HepG2 (cell line): ENCODE data around the gene KCNK15. TPM values are rescaled to one million over a fixed set of nuclear protein-coding genes. Genes with fewer than 3 reads are reported as not detected.

Experiments
- ATF4 ChIP-seq, 2 experiments: fragments of 450-650 bp in 1 of 2; sonication (generic) in 1 of 2; formaldehyde crosslinking; IDR thresholded peaks; 2 replicates each; pipeline versions ENCODE4 v1.5.0 to v1.8.0; 2020 to 2022; ENCODE audit warnings: mild to moderate bottlenecking in 1 of 2, missing genetic modification reagents in 1 of 2
- BRD4 ChIP-seq: sonication (generic); formaldehyde crosslinking; IDR thresholded peaks from 2 replicates; pipeline ENCODE4 v1.4.0; 2020; ENCODE audit warnings: missing genetic modification reagents
- FOXA3 ChIP-seq: IDR thresholded peaks from 2 replicates; pipeline ENCODE4 v1.6.1; 2016; ENCODE audit warnings: missing genetic modification reagents, missing compliant biosample characterization
- FOXK1 ChIP-seq: sonication (generic); formaldehyde crosslinking; IDR thresholded peaks from 2 replicates; pipeline ENCODE4 v1.4.0; 2020; ENCODE audit warnings: low read depth, missing genetic modification reagents, borderline replicate concordance
- FOXP1 ChIP-seq, 2 experiments: fragments of 450-650 bp in 1 of 2; IDR thresholded peaks; 2 replicates each; pipeline ENCODE4 v1.6.1; 2017 to 2018; ENCODE audit warnings: antibody characterized with exemption in 1 of 2
- GLMP ChIP-seq: sonication (generic); formaldehyde crosslinking; IDR thresholded peaks from 2 replicates; pipeline ENCODE4 v1.9.0; 2021; ENCODE audit warnings: missing genetic modification reagents, mild to moderate bottlenecking, borderline replicate concordance
- HNF4A ChIP-seq: sonication (generic); formaldehyde crosslinking; IDR thresholded peaks from 2 replicates; pipeline ENCODE4 v1.4.0; 2020; ENCODE audit warnings: missing genetic modification reagents
- LCORL ChIP-seq, 2 experiments: fragments of 450-650 bp in 1 of 2; sonication (generic) in 1 of 2; formaldehyde crosslinking in 1 of 2; IDR thresholded peaks; 2 replicates each; pipeline versions ENCODE4 v1.5.0 to v1.6.1; 2017 to 2020; ENCODE audit warnings: antibody characterized with exemption in 1 of 2, missing genetic modification reagents in 1 of 2
- MAZ ChIP-seq, 2 experiments: sonication (generic) in 1 of 2; formaldehyde crosslinking in 1 of 2; IDR thresholded peaks; 2 replicates each; pipeline versions ENCODE4 v1.5.0 to v1.6.1; 2012 to 2020; ENCODE audit warnings: low read depth in 2 of 2, mild to moderate bottlenecking in 2 of 2, borderline replicate concordance in 1 of 2, improper control_type of control experiment in 1 of 2, low read length in 1 of 2, missing genetic modification reagents in 1 of 2, moderate library complexity in 1 of 2
- MZF1 ChIP-seq: sonication (generic); formaldehyde crosslinking; IDR thresholded peaks from 2 replicates; pipeline ENCODE4 v1.8.1; 2023; ENCODE audit warnings: mild to moderate bottlenecking, missing genetic modification reagents, borderline replicate concordance
- NRL ChIP-seq: sonication (generic); formaldehyde crosslinking; IDR thresholded peaks from 2 replicates; pipeline ENCODE4 v1.5.0; 2020; ENCODE audit warnings: missing genetic modification reagents, mild to moderate bottlenecking, moderate library complexity, borderline replicate concordance
- PHF21A ChIP-seq: sonication (generic); formaldehyde crosslinking; IDR thresholded peaks from 2 replicates; pipeline ENCODE4 v1.5.0; 2020; ENCODE audit warnings: mild to moderate bottlenecking, missing genetic modification reagents
- RBM39 ChIP-seq: fragments of 200-400 bp; formaldehyde crosslinking; IDR thresholded peaks from one replicate; pipeline ENCODE4 v1.6.1; 2018; ENCODE audit warnings: antibody characterized with exemption, mild to moderate bottlenecking, low read depth, low read length; ENCODE audit not compliant: poor library complexity, severe bottlenecking
- SAP130 ChIP-seq: IDR thresholded peaks from 2 replicates; pipeline ENCODE4 v1.6.1; 2016; ENCODE audit warnings: low read depth
- TMF1 ChIP-seq: sonication (generic); formaldehyde crosslinking; IDR thresholded peaks from 2 replicates; pipeline ENCODE4 v1.8.1; 2022; ENCODE audit warnings: low read depth, missing genetic modification reagents
- TOPORS ChIP-seq: sonication (generic); formaldehyde crosslinking; IDR thresholded peaks from 2 replicates; pipeline ENCODE4 v1.8.0; 2023; ENCODE audit warnings: mild to moderate bottlenecking, missing genetic modification reagents
- XRCC5 ChIP-seq: fragments of 200-400 bp; formaldehyde crosslinking; optimal IDR thresholded peaks from 2 replicates; pipeline ENCODE3; 2017; ENCODE audit warnings: mild to moderate bottlenecking, low read length
- ZBTB2 ChIP-seq: sonication (generic); formaldehyde crosslinking; IDR thresholded peaks from 2 replicates; pipeline ENCODE4 v1.8.0; 2022; ENCODE audit warnings: low read depth, missing genetic modification reagents
- ZC3H4 ChIP-seq: sonication (generic); formaldehyde crosslinking; IDR thresholded peaks from 2 replicates; pipeline ENCODE4 v1.4.0; 2020; ENCODE audit warnings: missing genetic modification reagents, borderline replicate concordance
- ZMAT3 ChIP-seq: sonication (generic); formaldehyde crosslinking; conservative IDR thresholded peaks from 2 replicates; pipeline ENCODE4 v1.7.0; 2021; ENCODE audit warnings: missing genetic modification reagents
- ZNF256 ChIP-seq: sonication (generic); formaldehyde crosslinking; conservative IDR thresholded peaks from 2 replicates; pipeline ENCODE4 v1.4.0; 2020; ENCODE audit warnings: missing genetic modification reagents
- ZNF33B ChIP-seq: sonication (generic); formaldehyde crosslinking; IDR thresholded peaks from 2 replicates; pipeline ENCODE4 v1.5.1; 2020; ENCODE audit warnings: mild to moderate bottlenecking, missing genetic modification reagents
- ZNF383 ChIP-seq: sonication (generic); formaldehyde crosslinking; IDR thresholded peaks from 2 replicates; pipeline ENCODE4 v1.4.0; 2020; ENCODE audit warnings: missing genetic modification reagents, mild to moderate bottlenecking, borderline replicate concordance
- ZNF546 ChIP-seq: sonication (generic); formaldehyde crosslinking; conservative IDR thresholded peaks from 2 replicates; pipeline ENCODE4 v1.8.1; 2023; ENCODE audit warnings: mild to moderate bottlenecking, missing genetic modification reagents
- ZNF580 ChIP-seq: IDR thresholded peaks from 2 replicates; pipeline ENCODE4 v1.6.1; 2016; ENCODE audit warnings: low read depth, borderline replicate concordance
- ZNF674 ChIP-seq: sonication (generic); formaldehyde crosslinking; IDR thresholded peaks from 2 replicates; pipeline ENCODE4 v1.5.0; 2020; ENCODE audit warnings: low read depth, mild to moderate bottlenecking, missing genetic modification reagents
- polyA plus RNA-seq, 8 experiments: library from polyadenylated mRNA; depleted of rRNA in 3 of 8; stranded (reverse) in 7 of 8; unstranded in 1 of 8; fragments of >200 nt; fragmentation: Illumina TruSeq in 4 of 8; extraction: Trizol in 4 of 8; gene quantifications; 2 replicates each; pipeline versions ENCODE4 v1.2.1 to v1.2.3, GENCODE V29; 2011 to 2016; ENCODE audit warnings: low read depth in 4 of 8, missing spikeins in 1 of 8, mixed read lengths in 1 of 8; ENCODE audit not compliant: insufficient read depth in 1 of 8
- total RNA-seq, 5 experiments: library from RNA; depleted of rRNA; stranded (reverse); fragments of >200 nt; fragmentation: Illumina TruSeq; extraction: Trizol; gene quantifications; 2 replicates each; pipeline ENCODE4 v1.2.3, GENCODE V29; 2016; ENCODE audit warnings: low read depth in 1 of 5

KCNK15 gene
- total and polyA plus RNA-seq, 2 of the 13 experiments (the other 11 are each of a cell fraction or from before 2014, with no cell fraction given): 0.03 TPM; not detected in 1

GRCh38 chr20:44780226-44780625 is 34.6 kb downstream of the KCNK15 start (continued):
- TF ChIP-seq MZF1 (CRISPR knock-in tag): no peak
- TF ChIP-seq LCORL (IDR thresholded peaks at IDR 0.05): no peak
- no peak for TF ChIP-seq LCORL (CRISPR knock-in tag; IDR thresholded peaks at IDR 0.05)
- peak; percentile 75; the same call in 1 of the 2 replicates for TF ChIP-seq FOXK1
- TF ChIP-seq MAZ (IDR thresholded peaks at IDR 0.05; ENCODE audit: borderline replicate concordance, low read depth, low read length): no peak
- no peak for TF ChIP-seq MAZ (CRISPR knock-in tag; IDR thresholded peaks at IDR 0.05; ENCODE audit: low read depth)
- no peak for TF ChIP-seq GLMP (CRISPR knock-in tag)
- TF ChIP-seq RBM39: no peak
- 0 out of 2 replicates have a peak, but pooled peaks have one; percentile 54 for TF ChIP-seq TMF1 (CRISPR knock-in tag)
- TF ChIP-seq FOXA3 (CRISPR knock-in tag): peak; percentile 37; the same call in 1 of the 2 replicates
- TF ChIP-seq ZNF383: no peak
- TF ChIP-seq ZMAT3 (CRISPR knock-in tag): no peak; the same call in 1 of the 2 replicates
- 0 out of 2 replicates have a peak, but pooled peaks have one; percentile 55 for TF ChIP-seq ZBTB2
- 0 out of 2 replicates have a peak, but pooled peaks have one; percentile 35 for TF ChIP-seq TOPORS (CRISPR knock-in tag)
- TF ChIP-seq NRL: no peak
- peak; percentile 88 for TF ChIP-seq ZNF256 (CRISPR knock-in tag)
- TF ChIP-seq ZNF33B (CRISPR knock-in tag): no peak; the same call in 1 of the 2 replicates
- TF ChIP-seq ATF4 (CRISPR knock-in tag; IDR thresholded peaks at IDR 0.05): no peak; a peak in 1 of 4 replicates
- peak; percentile 73 for TF ChIP-seq SAP130 (CRISPR knock-in tag)
- TF ChIP-seq ZC3H4 (CRISPR knock-in tag): no peak; the same call in 1 of the 2 replicates
- TF ChIP-seq XRCC5: peak; percentile 62
- TF ChIP-seq PHF21A: no peak
- TF ChIP-seq FOXP1 (IDR thresholded peaks at IDR 0.05): no peak
- TF ChIP-seq FOXP1 (CRISPR knock-in tag; IDR thresholded peaks at IDR 0.05): no peak
- TF ChIP-seq ZNF546 (CRISPR knock-in tag): no peak
- TF ChIP-seq BRD4 (CRISPR knock-in tag): no peak
- no peak for TF ChIP-seq HNF4A (CRISPR knock-in tag)
- TF ChIP-seq ZNF674: no peak
- TF ChIP-seq ZNF580 (CRISPR knock-in tag): peak; percentile 91
